ENCODE measurements around the gene COL25A1. TPM values are rescaled to one million over a fixed set of nuclear protein-coding genes. Genes with fewer than 3 reads are reported as not detected.
A peak's percentile ranks its signal among the peaks of the same experiment; 100 is the strongest.

Gene COL25A1
- total and polyA plus RNA-seq, 4 donors, result 0.61 to 4.4 (median 2.1) TPM

DNA sequence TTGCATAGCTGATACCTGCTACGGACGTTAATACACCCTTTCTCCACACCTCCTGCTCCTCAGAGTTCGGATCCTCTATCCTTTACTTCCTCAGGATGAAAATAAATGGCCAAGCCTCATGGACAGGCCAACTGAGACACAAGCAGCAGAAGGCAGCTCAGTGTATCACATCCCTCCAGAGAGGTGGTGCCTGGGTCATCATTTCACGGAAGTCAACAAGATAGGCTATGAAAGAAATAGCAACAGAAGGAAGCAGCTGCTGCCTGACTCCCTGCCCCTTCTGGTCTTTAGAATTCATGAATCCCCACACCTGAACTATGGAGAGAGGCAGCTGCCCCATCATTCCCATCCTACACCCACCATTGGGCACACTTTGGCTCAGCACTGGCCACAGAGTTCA lies 272.5 kb downstream of the COL25A1 start:
- no peak overlapping the region for H3K9ac ChIP-seq (ENCODE audit: low read depth in 1 of 2, low read length in 2 of 2)
- H3K27me3 ChIP-seq (ENCODE audit: control insufficient read depth in 4 of 4, insufficient read depth in 4 of 4, low read length in 3 of 4), result peaks cover 0 to 5% (median 0%) of the 10 kb centered on the region in 4 donors
- no peaks in the 10 kb centered on the region for H3K4me1 ChIP-seq (ENCODE audit: control insufficient read depth in 4 of 4, insufficient read depth in 4 of 4, low read length in 3 of 4)
- no peaks in the 10 kb centered on the region for H3K9me3 ChIP-seq (ENCODE audit: control insufficient read depth in 4 of 4, low read length in 3 of 4)
- H3K4me3 ChIP-seq (ENCODE audit: low read depth in 1 of 3, low read length in 3 of 3), result no peak overlapping the region
- 60% methylated on average over 4 of the region's 4 CpGs for WGBS
- no peak for DNase-seq (ENCODE audit: low spot score)
- H3K36me3 ChIP-seq (ENCODE audit: control insufficient read depth in 4 of 4, insufficient read depth in 3 of 4, low read depth in 1 of 4, low read length in 3 of 4), result no peaks in the 10 kb centered on the region
- peak; percentile 84 for TF ChIP-seq NR2F2 (IDR thresholded peaks at IDR 0.05)
- no peak for TF ChIP-seq EGR1 (IDR thresholded peaks at IDR 0.05; ENCODE audit: low read depth in 2 of 2)
- TF ChIP-seq RXRA (IDR thresholded peaks at IDR 0.05), result no peak
- TF ChIP-seq GABPA (IDR thresholded peaks at IDR 0.05 in 1 of 2, conservative IDR thresholded peaks at IDR 0.05 in 1 of 2), result no peak
- TF ChIP-seq, protein P1, sequence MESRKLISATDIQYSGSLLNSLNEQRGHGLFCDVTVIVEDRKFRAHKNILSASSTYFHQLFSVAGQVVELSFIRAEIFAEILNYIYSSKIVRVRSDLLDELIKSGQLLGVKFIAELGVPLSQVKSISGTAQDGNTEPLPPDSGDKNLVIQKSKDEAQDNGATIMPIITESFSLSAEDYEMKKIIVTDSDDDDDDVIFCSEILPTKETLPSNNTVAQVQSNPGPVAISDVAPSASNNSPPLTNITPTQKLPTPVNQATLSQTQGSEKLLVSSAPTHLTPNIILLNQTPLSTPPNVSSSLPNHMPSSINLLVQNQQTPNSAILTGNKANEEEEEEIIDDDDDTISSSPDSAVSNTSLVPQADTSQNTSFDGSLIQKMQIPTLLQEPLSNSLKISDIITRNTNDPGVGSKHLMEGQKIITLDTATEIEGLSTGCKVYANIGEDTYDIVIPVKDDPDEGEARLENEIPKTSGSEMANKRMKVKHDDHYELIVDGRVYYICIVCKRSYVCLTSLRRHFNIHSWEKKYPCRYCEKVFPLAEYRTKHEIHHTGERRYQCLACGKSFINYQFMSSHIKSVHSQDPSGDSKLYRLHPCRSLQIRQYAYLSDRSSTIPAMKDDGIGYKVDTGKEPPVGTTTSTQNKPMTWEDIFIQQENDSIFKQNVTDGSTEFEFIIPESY (IDR thresholded peaks at IDR 0.05), result no peak
- TF ChIP-seq HNF4G (IDR thresholded peaks at IDR 0.05), result no peak
- no peak for TF ChIP-seq TAF1 (conservative IDR thresholded peaks at IDR 0.05)
- TF ChIP-seq, protein P2, sequence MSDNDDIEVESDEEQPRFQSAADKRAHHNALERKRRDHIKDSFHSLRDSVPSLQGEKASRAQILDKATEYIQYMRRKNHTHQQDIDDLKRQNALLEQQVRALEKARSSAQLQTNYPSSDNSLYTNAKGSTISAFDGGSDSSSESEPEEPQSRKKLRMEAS (IDR thresholded peaks at IDR 0.05), result no peak
- no peak overlapping the region for H3K27ac ChIP-seq (ENCODE audit: low read depth in 1 of 2, low read length in 2 of 2)

DNA sequence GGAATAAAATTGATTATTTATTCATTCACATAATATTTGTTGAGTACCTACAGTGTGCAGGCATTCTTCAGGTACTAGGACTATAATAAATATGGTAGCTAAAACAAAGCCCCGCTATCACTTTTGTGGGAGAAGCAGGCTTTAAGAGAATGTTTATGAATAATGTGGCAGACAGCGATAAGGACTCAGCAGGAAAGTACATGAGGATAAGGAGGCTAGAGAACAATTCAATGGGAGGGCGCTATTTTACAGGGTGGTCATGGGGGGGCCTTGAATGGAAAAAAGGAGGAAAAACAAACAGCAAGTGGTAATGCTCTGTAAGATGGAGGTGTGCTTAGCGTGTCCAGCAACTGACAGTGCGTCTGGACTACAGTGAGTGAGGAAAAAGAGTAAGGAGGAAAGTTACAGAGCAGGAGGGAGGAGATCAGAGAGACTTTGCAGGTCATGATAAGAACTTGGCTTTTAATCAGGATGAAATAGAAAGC lies 275.4 kb downstream of the COL25A1 start:
- no peak for DNase-seq (ENCODE audit: low spot score)
- H3K27me3 ChIP-seq (ENCODE audit: control insufficient read depth in 4 of 4, insufficient read depth in 4 of 4, low read length in 3 of 4), result peaks cover 0 to 7% (median 1%) of the 10 kb centered on the region in 4 donors
- TF ChIP-seq, protein P3, sequence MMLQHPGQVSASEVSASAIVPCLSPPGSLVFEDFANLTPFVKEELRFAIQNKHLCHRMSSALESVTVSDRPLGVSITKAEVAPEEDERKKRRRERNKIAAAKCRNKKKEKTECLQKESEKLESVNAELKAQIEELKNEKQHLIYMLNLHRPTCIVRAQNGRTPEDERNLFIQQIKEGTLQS (IDR thresholded peaks at IDR 0.05), result no peak
- TF ChIP-seq, protein P4, sequence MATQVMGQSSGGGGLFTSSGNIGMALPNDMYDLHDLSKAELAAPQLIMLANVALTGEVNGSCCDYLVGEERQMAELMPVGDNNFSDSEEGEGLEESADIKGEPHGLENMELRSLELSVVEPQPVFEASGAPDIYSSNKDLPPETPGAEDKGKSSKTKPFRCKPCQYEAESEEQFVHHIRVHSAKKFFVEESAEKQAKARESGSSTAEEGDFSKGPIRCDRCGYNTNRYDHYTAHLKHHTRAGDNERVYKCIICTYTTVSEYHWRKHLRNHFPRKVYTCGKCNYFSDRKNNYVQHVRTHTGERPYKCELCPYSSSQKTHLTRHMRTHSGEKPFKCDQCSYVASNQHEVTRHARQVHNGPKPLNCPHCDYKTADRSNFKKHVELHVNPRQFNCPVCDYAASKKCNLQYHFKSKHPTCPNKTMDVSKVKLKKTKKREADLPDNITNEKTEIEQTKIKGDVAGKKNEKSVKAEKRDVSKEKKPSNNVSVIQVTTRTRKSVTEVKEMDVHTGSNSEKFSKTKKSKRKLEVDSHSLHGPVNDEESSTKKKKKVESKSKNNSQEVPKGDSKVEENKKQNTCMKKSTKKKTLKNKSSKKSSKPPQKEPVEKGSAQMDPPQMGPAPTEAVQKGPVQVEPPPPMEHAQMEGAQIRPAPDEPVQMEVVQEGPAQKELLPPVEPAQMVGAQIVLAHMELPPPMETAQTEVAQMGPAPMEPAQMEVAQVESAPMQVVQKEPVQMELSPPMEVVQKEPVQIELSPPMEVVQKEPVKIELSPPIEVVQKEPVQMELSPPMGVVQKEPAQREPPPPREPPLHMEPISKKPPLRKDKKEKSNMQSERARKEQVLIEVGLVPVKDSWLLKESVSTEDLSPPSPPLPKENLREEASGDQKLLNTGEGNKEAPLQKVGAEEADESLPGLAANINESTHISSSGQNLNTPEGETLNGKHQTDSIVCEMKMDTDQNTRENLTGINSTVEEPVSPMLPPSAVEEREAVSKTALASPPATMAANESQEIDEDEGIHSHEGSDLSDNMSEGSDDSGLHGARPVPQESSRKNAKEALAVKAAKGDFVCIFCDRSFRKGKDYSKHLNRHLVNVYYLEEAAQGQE (IDR thresholded peaks at IDR 0.05), result no peak
- no peak for TF ChIP-seq HNF4G (IDR thresholded peaks at IDR 0.05)
- TF ChIP-seq RXRA (IDR thresholded peaks at IDR 0.05), result no peak
- TF ChIP-seq, protein P5, sequence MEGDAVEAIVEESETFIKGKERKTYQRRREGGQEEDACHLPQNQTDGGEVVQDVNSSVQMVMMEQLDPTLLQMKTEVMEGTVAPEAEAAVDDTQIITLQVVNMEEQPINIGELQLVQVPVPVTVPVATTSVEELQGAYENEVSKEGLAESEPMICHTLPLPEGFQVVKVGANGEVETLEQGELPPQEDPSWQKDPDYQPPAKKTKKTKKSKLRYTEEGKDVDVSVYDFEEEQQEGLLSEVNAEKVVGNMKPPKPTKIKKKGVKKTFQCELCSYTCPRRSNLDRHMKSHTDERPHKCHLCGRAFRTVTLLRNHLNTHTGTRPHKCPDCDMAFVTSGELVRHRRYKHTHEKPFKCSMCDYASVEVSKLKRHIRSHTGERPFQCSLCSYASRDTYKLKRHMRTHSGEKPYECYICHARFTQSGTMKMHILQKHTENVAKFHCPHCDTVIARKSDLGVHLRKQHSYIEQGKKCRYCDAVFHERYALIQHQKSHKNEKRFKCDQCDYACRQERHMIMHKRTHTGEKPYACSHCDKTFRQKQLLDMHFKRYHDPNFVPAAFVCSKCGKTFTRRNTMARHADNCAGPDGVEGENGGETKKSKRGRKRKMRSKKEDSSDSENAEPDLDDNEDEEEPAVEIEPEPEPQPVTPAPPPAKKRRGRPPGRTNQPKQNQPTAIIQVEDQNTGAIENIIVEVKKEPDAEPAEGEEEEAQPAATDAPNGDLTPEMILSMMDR (IDR thresholded peaks at IDR 0.05; ENCODE audit: low read depth, low read length, missing input control), result no peak
- no peak overlapping the region for H3K4me3 ChIP-seq (ENCODE audit: low read depth in 1 of 3, low read length in 3 of 3)
- 65% methylated on average over 5 of the region's 5 CpGs for WGBS
- H3K27ac ChIP-seq (ENCODE audit: low read depth in 1 of 2, low read length in 2 of 2), result no peak overlapping the region
- H3K9ac ChIP-seq (ENCODE audit: low read depth in 1 of 2, low read length in 2 of 2), result no peak overlapping the region
- no peaks in the 10 kb centered on the region for H3K4me1 ChIP-seq (ENCODE audit: control insufficient read depth in 4 of 4, insufficient read depth in 4 of 4, low read length in 3 of 4)
- H3K36me3 ChIP-seq (ENCODE audit: control insufficient read depth in 4 of 4, insufficient read depth in 3 of 4, low read depth in 1 of 4, low read length in 3 of 4), result no peaks in the 10 kb centered on the region
- no peaks in the 10 kb centered on the region for H3K9me3 ChIP-seq (ENCODE audit: control insufficient read depth in 4 of 4, low read length in 3 of 4)
